Measurements from ENCODE around the gene SPOUT1.
"Not testable (repeated sequence)": the region's sequence is repeated elsewhere in the genome, so short reads cannot be mapped to it uniquely, and the experiment has no call there.

Gene SPOUT1

DNA sequence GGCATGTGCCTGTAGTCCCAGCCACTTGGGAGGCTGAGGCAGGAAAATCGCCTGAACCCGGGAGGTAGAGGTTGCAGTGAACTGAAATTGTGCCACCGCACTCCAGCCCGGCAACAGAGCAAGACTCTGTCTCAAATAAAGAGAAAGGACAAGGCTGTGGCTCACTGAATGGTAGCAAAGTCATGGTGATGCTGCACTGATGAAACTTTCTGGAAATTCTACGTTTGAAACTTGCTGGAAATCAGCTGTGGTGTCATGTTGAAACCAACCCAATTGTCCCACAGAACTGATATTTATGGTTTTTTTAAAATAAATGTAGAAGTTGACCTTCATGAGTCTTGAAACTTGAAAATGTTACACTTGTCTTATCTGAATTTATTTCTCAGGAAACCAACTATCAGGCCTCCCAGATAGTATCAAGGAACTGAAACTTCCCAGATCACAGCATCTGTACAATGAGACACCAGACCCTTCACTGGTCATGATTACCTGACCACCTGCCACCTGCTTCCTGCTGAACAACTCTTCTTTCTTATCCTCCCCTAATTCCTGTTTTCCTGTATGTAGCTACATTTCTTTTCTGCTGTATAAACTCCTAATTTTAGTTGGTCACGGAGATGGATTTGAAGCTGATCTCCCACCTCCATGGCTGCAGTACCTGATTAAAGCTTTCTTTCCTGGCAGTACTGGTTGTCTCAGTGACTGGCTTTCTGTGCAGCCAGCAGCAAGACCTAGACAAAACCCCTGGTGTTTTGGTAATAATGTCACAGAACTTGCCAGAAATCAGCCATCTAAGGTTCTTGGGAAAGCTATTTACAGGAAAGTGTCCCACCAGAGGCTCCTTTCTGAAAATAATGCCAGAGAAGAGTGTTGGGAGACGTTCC lies 48.2 kb downstream of the SPOUT1 start:
- no peaks in the 10 kb centered on the region for H3K9me3 ChIP-seq (ENCODE audit: control insufficient read depth, insufficient read depth, low read length)
- H3K4me1 ChIP-seq (ENCODE audit: control insufficient read depth, insufficient read depth, low read length) = no peaks in the 10 kb centered on the region

DNA sequence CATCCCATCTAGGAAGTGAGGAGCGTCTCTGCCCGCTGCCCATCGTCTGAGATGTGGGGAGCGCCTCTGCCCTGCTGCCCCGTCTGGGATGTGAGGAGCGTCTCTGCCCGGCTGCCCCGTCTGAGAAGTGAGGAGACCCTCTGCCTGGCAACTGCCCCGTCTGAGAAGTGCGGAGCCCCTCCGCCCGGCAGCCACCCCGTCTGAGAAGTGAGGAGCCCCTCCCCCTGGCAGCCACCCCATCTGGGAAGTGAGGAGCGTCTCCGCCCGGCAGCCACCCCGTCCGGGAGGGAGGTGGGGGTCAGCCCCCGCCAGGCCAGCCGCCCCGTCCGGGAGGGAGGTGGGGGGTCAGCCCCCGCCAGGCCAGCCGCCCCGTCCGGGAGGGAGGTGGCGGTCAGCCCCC lies 49.5 kb downstream of the SPOUT1 start:
- H3K27me3 ChIP-seq (ENCODE audit: control insufficient read depth, insufficient read depth, low read length); H3K9me3 ChIP-seq (ENCODE audit: control insufficient read depth, insufficient read depth, low read length); H3K4me1 ChIP-seq (ENCODE audit: control insufficient read depth, insufficient read depth, low read length); H3K9ac ChIP-seq (ENCODE audit: low read depth, low read length); H3K4me3 ChIP-seq (ENCODE audit: low read depth, low read length); H3K36me3 ChIP-seq (ENCODE audit: control insufficient read depth, insufficient read depth, low read length): not testable (repeated sequence)

More for the DNA sequence above, 48.2 kb downstream of the SPOUT1 start:
- Histone ChIP-seq H3K4me3 (ENCODE audit: low read depth, low read length) (no peak overlapping the region), H3K27me3 (ENCODE audit: control insufficient read depth, insufficient read depth, low read length) (no peaks in the 10 kb centered on the region), H3K9ac (ENCODE audit: low read depth, low read length) (no peak overlapping the region), H3K36me3 (ENCODE audit: control insufficient read depth, insufficient read depth, low read length) (no peaks in the 10 kb centered on the region)

DNA sequence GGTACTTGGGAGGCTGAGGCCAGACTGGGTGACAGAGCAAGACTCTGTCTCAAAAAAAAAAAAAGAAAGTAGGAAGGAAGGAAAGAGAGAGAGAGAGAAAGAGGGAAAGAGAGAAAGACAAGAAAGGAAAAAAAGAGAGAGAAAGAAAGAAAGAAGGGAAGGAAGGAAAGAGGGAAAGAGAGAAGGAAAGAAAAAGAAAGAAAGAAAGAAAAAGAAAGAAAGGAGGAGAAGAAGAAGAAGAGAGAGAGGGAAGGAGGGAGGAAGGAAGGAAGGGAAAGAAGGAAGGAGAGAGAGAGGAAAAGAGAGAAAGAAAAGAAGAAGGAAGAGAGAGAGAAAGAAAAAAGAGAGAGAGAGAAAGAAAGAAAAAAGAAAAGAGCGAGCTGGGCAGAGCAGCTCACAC lies 54.8 kb downstream of the SPOUT1 start:
- no peaks in the 10 kb centered on the region for H3K36me3 ChIP-seq (ENCODE audit: control insufficient read depth, insufficient read depth, low read length)
- H3K9me3 ChIP-seq (ENCODE audit: control insufficient read depth, insufficient read depth, low read length) = no peaks in the 10 kb centered on the region
- no peak overlapping the region for H3K9ac ChIP-seq (ENCODE audit: low read depth, low read length)
- H3K27me3 ChIP-seq (ENCODE audit: control insufficient read depth, insufficient read depth, low read length) = no peaks in the 10 kb centered on the region
- H3K4me3 ChIP-seq (ENCODE audit: low read depth, low read length) = no peak overlapping the region
- H3K4me1 ChIP-seq (ENCODE audit: control insufficient read depth, insufficient read depth, low read length) = no peaks in the 10 kb centered on the region

DNA sequence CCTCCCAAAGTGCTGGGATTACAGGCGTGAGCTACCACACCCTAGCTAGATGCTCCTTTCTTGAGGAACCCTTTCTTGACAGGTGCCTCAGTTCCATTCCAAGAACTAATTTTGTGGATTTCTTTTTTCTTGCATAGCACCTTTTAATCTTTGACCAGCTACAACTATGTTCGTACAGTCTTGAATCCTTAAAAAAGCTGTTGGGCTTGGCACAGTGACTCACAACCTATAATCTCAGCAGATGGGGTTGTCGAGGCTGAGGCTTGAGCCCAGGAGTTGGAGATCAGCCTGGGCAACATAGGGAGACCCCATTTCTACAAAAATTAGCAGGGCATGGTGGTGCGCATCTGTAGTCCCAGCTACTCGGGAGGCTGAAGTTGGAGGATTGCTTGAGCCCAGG lies 56.5 kb downstream of the SPOUT1 start:
- Histone ChIP-seq H3K4me3 (ENCODE audit: low read depth, low read length) (no peak overlapping the region), H3K4me1 (ENCODE audit: control insufficient read depth, insufficient read depth, low read length) (no peaks in the 10 kb centered on the region), H3K36me3 (ENCODE audit: control insufficient read depth, insufficient read depth, low read length) (no peaks in the 10 kb centered on the region), H3K27me3 (ENCODE audit: control insufficient read depth, insufficient read depth, low read length) (no peaks in the 10 kb centered on the region), H3K9me3 (ENCODE audit: control insufficient read depth, insufficient read depth, low read length) (no peaks in the 10 kb centered on the region), H3K9ac (ENCODE audit: low read depth, low read length) (no peak overlapping the region)

DNA sequence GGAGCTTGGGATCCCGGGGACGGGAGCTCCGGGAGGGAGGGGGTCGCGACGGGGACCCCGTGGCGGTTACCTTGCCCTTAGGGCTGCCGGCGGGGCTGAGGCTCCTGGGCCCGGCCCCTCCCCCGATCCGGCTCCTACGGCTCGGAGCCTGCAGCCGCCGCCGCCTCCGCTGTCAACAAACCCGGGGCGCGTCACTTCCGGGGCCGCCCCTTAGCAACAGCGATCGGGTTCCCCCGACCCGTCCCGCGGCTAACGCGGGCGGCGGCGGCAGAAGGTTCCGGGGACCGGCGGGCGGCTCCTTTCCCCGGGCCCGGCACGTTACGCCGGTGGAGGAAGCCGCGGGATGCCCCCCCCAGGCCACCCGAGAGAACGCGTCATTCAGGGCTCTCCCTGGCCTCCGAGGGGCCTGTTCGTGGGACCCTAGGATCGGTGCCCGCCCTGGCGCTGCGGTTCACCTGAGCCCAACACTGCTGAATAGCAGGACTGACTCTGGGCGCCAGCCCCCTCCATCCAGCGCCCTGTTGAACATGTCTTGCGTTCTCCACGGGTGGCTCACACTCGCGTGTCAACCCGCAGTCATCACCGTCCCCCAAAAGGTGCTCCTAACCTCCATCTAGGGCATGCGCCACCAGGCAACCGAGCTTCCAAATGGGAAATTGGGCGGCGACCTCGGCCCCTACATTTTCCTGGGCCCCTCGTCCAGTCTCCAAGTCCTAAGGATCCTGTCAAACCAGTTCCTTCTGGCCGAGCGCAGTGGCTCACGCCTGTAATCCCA lies 57.7 kb downstream of the SPOUT1 start, which contains the start of gene ZER1:
Gene ZER1 (minus strand): TSS at position 183 of the 775 bp plus-strand sequence. CDS start 16,362 bp downstream, outside the sequence.
- Histone ChIP-seq H3K9me3 (ENCODE audit: control insufficient read depth, insufficient read depth, low read length) (no peaks in the 10 kb centered on the region), H3K4me1 (ENCODE audit: control insufficient read depth, insufficient read depth, low read length) (no peaks in the 10 kb centered on the region), H3K9ac (ENCODE audit: low read depth, low read length) (peak within 1 kb of the TSS; percentile 81), H3K4me3 (ENCODE audit: low read depth, low read length) (peak within 1 kb of the TSS; percentile 94), H3K27me3 (ENCODE audit: control insufficient read depth, insufficient read depth, low read length) (no peaks in the 10 kb centered on the region), H3K36me3 (ENCODE audit: control insufficient read depth, insufficient read depth, low read length) (peaks cover 6% of the 10 kb centered on the region)

DNA sequence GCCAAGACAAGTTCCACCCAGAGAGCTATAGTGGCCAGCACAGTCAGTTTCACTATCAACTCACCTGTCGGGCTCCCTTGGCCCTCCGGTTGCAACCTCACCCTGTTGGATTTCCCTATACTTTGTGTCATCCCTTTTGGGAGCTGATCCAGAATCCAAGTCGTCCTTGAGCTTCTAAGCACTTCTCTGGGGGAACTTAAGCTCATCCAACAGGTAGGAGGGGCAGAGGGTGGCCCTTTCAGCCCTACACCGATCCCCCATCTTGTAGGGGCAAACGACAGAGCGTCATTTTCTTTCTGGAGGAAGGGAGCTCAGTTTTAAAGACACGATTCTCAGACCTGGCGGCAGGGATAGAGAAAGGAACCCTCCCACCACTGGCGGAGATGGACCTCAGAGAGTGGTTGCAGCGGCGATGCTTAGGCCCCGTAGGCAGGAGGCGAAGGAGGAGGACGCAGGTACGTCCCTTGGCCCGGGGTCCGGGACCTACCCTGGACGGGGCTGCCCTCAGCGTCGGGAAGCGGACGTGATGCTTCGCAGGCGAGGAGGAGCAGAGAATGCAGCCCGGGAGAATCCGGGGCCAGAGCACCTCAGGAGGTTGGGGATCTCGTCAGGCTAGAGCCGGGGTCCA lies 58.4 kb downstream of the SPOUT1 start:
- peaks cover 6% of the 10 kb centered on the region for H3K36me3 ChIP-seq (ENCODE audit: control insufficient read depth, insufficient read depth, low read length)
- peak overlapping the region; percentile 94 for H3K4me3 ChIP-seq (ENCODE audit: low read depth, low read length)
- H3K9ac ChIP-seq (ENCODE audit: low read depth, low read length) = peak overlapping the region; percentile 81
- no peaks in the 10 kb centered on the region for H3K4me1 ChIP-seq (ENCODE audit: control insufficient read depth, insufficient read depth, low read length)
- no peaks in the 10 kb centered on the region for H3K27me3 ChIP-seq (ENCODE audit: control insufficient read depth, insufficient read depth, low read length)
- no peaks in the 10 kb centered on the region for H3K9me3 ChIP-seq (ENCODE audit: control insufficient read depth, insufficient read depth, low read length)

DNA sequence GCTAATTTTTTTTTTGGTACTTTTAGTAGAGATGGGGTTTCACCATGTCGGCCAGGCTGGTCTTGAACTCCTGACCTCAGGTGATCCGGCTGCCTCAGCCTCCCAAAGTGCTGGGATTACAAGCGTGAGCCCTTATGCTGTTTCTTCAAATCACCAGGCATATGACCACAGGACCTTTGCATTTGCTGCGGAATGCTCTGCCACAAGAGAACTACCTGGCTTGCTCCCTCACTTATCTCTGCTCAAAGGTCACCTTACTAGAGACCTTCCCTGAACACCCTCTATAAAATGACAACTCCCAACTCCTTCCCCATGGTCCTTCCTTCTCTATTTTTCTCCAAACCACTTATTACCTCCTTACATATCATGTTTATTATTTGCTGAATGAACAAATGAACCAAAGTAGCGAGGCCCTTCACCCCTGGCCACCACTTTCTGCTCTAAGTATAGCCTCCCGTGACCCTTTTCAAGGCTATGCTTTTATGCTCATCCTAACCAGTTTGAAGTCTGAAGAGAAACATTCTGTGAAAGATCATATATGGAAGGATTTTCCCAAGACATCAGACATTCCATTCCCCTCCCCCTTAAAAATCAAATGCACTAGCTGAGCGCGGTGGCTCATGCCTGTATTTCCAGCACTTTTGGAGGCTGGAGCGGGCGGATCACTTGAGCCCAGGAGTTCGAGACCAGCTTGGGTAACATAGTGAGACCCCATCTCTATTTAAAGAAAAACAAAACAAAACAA lies 59.1 kb downstream of the SPOUT1 start:
- Histone ChIP-seq H3K4me3 (ENCODE audit: low read depth, low read length) (peak overlapping the region; percentile 94), H3K9ac (ENCODE audit: low read depth, low read length) (no peak overlapping the region), H3K36me3 (ENCODE audit: control insufficient read depth, insufficient read depth, low read length) (peaks cover 6% of the 10 kb centered on the region), H3K4me1 (ENCODE audit: control insufficient read depth, insufficient read depth, low read length) (no peaks in the 10 kb centered on the region), H3K27me3 (ENCODE audit: control insufficient read depth, insufficient read depth, low read length) (no peaks in the 10 kb centered on the region), H3K9me3 (ENCODE audit: control insufficient read depth, insufficient read depth, low read length) (no peaks in the 10 kb centered on the region)
